CD4-positive, alpha-beta T cell treated with Interleukin-15 for 4 hours (primary cell): ENCODE measurements around the gene CSTF3.
"Not testable (repeated sequence)": the region's sequence is repeated elsewhere in the genome, so short reads cannot be mapped to it uniquely, and the experiment has no call there.

Source experiments
- DNase-seq: peaks from one replicate; pipeline ENCODE4 v3.0.0-alpha.2; 2020; ENCODE audit warnings: low spot score

Gene CSTF3

GRCh38 chr11:33161120-33162005 is at the start of gene CSTF3:
Gene CSTF3 (minus strand): TSS chr11:33161480. CDS start chr11:33161325, 155 bp downstream.
- DNase-seq, result peak; percentile 92

GRCh38 chr11:33208150-33208549 is 46.9 kb upstream of the CSTF3 start:
- no peak for DNase-seq

DNA sequence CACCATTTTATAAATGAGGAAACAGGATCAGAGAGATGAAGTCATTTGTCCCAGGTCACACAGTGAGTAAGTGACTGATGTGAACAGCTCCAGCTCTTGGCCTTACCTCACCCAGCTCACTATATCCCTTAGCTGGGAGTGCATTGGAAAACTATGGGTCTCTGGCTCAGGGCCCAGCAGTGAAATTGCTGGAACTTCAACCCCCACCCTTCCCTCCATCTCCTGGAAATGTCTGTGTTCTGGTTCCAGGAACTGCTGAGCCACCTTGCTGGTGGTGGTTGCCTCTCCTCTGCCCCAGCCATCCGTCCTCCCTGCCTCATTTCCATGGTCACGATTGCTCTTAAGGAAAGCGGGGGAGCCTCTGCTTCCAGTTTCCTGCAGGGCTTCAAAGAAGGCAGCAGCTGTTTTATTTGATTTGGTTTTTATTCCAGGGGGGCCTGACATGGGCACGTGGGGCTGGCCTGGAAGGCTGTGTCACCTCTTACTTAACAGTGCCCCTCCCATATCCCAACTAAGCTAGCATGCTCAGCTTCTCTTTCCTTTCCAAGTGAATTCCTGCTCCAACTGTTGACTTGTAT is 46.2 kb upstream of the CSTF3 start:
- DNase-seq, result no peak

DNA sequence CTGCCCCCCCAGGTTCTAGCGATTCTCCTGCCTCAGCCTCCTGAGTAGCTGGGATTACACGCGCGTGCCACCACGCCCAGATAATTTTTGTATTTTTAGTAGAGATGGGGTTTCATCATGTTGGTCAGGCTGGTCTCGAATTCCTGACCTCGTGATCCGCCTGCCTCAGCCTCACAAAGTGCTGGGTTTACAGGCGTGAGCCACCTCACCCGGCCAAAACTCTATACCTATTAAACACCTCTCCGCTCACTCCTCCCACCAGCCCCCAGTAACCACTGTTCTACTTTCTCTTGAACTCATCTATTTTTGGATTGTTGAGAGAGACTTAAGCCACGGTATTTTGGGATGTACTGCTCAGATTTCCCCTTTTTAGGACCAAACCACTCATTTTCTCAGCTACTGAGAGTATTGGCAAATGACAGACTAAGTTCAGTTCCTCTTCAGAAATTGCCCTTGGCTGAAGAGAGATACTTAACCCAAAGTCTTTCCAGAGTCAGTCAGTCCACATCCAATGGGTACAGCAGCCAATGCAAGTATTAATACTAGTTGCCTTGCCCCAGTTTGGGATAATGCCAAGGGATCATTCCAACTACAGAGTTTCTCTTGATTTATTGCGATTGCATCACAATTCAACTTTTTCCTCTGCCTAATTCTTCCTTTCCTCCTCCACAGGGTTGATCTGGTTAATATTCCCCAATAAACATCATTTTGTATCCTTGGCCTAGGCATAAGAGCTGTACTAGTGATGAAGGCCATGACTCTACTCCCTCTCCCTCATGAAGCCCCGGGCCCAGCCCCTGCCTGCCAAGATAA is 36.8 kb upstream of the CSTF3 start:
- no peak for DNase-seq

DNA sequence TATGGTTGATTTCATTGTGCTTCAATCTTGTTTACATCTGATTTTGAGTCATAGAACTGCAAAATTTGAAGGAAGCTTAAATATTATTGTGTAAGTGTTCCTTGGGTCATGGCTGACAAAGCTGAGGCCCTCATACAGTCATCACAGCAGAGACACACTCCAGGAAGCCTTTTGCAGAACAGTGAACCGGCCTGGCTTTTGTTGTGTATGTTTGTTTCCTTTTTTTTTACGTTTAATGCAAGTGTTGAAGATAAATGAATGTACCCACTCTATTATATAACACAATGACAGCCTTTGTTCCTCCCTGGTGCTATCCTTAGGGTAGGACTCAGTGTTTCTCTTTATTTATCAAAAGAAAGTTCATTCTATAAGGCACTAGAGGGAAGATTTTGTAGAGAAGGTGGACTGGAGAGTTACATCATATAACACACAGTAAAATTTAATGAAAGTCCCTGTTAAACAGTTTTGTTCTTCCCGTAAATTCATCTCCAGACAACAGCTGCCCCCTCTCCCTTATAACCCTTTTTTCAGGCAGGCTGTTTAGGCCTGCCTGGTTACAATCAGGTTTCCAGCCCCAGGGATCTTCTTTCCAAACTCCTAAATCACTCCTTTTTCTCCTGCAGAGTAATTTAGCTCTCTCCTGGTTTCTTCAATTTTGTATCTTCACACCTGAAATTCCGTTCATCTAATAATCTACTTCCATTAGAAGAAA is 34.3 kb upstream of the CSTF3 start:
- no peak for DNase-seq

GRCh38 chr11:33194455-33194854 is 33.2 kb upstream of the CSTF3 start:
- no peak for DNase-seq

DNA sequence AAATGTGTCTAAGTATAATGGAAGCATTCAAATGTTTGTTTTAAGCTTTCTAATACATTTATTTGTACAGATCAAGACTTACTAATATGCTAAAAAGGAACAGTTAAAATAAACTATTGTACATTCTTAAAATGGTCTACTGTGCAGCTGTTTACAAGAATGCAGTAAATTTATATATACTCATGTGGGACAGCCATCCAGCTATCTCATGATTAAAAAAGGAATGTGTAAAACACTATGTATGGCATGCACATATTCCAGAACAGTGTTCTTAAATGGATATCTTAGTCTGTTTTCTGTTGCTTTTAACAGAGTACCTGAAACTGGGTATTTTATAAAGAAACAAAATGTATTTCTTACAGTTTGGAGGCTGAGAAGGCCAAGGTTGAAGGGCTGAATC is 30.2 kb upstream of the CSTF3 start:
- no peak for DNase-seq

GRCh38 chr11:33187998-33188722 is 26.9 kb upstream of the CSTF3 start:
- no peak for DNase-seq

GRCh38 chr11:33185756-33186155 is 24.5 kb upstream of the CSTF3 start:
- no peak for DNase-seq

GRCh38 chr11:33182246-33182878 is 21.1 kb upstream of the CSTF3 start:
- DNase-seq, result no peak

- DNase-seq, result peak; percentile 21
These were observed 18.1 kb upstream of the CSTF3 start for GRCh38 chr11:33179348-33179803.

- no peak for DNase-seq
These were observed 17.3 kb upstream of the CSTF3 start for GRCh38 chr11:33178443-33179180.

GRCh38 chr11:33177676-33178336 is 16.5 kb upstream of the CSTF3 start:
- no peak for DNase-seq

GRCh38 chr11:33176760-33177159 is 15.5 kb upstream of the CSTF3 start:
- not testable (repeated sequence) for DNase-seq

GRCh38 chr11:33172996-33173395 is 11.7 kb upstream of the CSTF3 start:
- DNase-seq, result no peak

GRCh38 chr11:33172345-33172744 is 11.1 kb upstream of the CSTF3 start:
- no peak for DNase-seq

DNA sequence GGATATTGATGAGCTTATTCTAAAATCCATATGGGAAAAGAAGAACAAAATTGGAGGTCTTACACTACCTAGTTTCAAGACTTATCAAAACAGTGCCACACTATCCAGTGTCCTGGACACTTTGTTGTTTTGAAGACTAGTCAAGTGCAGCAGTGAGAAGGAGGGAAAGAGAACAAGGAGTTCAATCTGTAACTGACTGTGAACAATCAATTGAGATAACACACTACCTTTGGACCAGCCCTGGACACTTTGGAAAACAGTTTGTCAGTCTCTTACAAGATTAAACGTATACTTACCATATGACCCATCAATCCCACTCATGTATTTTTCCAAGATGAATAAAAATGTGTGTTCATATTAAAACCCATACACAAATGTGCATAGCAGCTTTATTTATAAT is 10.0 kb upstream of the CSTF3 start:
- DNase-seq, result no peak

DNA sequence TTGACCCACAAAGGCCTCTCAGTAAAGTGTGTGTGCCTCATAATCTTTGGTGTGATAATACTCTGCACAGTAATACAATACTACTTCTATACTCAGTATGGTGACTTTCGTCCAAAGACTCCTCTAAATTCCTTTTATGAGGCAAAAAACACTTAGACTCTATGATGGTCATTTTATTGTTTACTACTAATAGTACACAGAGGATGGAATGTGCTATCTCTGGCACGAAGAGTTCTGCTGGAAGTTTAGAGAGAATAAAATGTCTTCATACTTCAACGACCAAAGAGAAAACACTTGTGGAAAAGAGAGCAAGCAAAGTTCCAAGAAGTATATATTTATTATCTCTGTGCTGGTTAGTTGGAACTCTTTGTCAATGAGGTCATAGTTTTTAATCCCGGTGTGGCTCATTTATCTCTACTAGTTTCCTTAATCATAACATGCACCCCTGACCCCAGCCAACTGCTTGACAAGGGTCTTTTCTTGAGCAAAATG is 7.5 kb upstream of the CSTF3 start:
- no peak for DNase-seq

DNA sequence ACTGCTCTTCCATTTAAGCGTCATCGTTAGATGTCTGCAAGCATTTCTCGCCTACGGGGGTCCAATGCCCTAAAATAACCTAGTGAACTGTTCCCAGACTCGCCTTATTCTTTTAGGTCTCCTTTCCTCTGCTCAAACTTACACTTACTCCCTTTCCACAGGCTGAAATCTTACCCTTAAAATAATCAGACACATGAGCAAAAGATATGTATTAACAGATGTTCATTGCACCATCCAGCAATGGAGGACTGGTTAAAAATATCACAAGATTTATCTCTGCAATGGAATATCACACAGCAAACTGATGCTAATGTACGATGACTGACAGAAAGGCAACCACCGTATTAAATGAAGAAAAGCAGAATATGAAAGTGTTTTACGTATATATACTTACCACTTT is 1.6 kb upstream of the CSTF3 start:
- DNase-seq, result no peak
